C4-2B (cell line): Measurements from ENCODE around the gene LCP2.

ENCODE experiments used
- ZFX ChIP-seq: fragments of 450-650 bp; IDR thresholded peaks from 2 replicates; pipeline ENCODE4 v1.6.1; 2017
- TF ChIP-seq, protein P1 (sequence below): fragments of 450-650 bp; conservative IDR thresholded peaks from 2 replicates; pipeline ENCODE4 v1.5.1; 2017; ENCODE audit warnings: mild to moderate bottlenecking

DNA sequence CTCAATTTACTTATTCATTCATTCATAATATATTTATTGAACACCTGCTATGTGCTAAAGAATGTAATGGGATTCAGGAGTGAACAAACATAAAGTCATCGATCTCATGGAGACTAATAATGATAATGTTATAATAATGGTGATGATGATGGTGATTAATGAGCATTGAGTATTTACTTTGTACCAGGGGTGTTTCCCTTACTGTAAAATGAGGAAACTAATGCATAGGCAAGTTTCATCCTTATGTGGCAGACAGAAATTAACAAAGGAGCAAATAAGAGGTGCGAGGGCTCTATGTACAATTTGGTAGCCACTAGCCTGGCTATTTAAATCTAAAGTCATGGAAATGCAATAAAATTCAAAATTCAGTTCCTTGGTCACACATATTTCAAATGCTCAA lies 11.1 kb upstream of the LCP2 start:
- TF ChIP-seq, protein P1, sequence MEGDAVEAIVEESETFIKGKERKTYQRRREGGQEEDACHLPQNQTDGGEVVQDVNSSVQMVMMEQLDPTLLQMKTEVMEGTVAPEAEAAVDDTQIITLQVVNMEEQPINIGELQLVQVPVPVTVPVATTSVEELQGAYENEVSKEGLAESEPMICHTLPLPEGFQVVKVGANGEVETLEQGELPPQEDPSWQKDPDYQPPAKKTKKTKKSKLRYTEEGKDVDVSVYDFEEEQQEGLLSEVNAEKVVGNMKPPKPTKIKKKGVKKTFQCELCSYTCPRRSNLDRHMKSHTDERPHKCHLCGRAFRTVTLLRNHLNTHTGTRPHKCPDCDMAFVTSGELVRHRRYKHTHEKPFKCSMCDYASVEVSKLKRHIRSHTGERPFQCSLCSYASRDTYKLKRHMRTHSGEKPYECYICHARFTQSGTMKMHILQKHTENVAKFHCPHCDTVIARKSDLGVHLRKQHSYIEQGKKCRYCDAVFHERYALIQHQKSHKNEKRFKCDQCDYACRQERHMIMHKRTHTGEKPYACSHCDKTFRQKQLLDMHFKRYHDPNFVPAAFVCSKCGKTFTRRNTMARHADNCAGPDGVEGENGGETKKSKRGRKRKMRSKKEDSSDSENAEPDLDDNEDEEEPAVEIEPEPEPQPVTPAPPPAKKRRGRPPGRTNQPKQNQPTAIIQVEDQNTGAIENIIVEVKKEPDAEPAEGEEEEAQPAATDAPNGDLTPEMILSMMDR = no peak
- no peak for TF ChIP-seq ZFX
